AG04449 (cell line): ENCODE data around the gene ZNF722.
"Not testable (repeated sequence)": the region's sequence is repeated elsewhere in the genome, so short reads cannot be mapped to it uniquely, and the experiment has no call there.

Source experiments
- CTCF ChIA-PET: fragments of 350-600 bp; formaldehyde crosslinking; extraction: SDS; loops from one replicate; lab custom pipeline; 2021; ENCODE audit warnings: antibody characterized with exemption; lab: Yijun Ruan, JAX
- POLR2A ChIA-PET: fragments of 400-600, 350-600 bp; formaldehyde crosslinking; extraction: SDS; loops from one replicate; lab custom pipeline; 2020; ENCODE audit warnings: antibody characterized with exemption, inconsistent platforms; lab: Yijun Ruan, JAX
- DNase-seq: peaks from one replicate; pipeline ENCODE4 v3.0.0-alpha.2; 2010; ENCODE audit warnings: low read depth, low spot score
- H3K4me3 ChIP-seq: 2 replicates; pipeline ENCODE4 v1.5.1; 2011; ENCODE audit warnings: low read depth, mild to moderate bottlenecking, control low read depth, low read length
- TF ChIP-seq, protein P1 (sequence below): IDR thresholded peaks from one replicate; pipeline ENCODE4 v1.5.1; 2011; ENCODE audit warnings: mild to moderate bottlenecking, moderate library complexity, low read length, control low read depth, inconsistent platforms; ENCODE audit not compliant: insufficient read depth; ENCODE audit errors: missing control alignments

The ZNF722 gene

GRCh38 chr7:63998549-63998948, at the start of gene ZNF722:
ZNF722 (plus strand) TSS chr7:63998849; CDS start chr7:63998962, 113 bp downstream.
- ChIA-PET POLR2A (no interaction called here), CTCF (no interaction called here)
- no peak for DNase-seq
- H3K4me3 ChIP-seq = no peak within 1 kb of the TSS
- TF ChIP-seq, protein P1, sequence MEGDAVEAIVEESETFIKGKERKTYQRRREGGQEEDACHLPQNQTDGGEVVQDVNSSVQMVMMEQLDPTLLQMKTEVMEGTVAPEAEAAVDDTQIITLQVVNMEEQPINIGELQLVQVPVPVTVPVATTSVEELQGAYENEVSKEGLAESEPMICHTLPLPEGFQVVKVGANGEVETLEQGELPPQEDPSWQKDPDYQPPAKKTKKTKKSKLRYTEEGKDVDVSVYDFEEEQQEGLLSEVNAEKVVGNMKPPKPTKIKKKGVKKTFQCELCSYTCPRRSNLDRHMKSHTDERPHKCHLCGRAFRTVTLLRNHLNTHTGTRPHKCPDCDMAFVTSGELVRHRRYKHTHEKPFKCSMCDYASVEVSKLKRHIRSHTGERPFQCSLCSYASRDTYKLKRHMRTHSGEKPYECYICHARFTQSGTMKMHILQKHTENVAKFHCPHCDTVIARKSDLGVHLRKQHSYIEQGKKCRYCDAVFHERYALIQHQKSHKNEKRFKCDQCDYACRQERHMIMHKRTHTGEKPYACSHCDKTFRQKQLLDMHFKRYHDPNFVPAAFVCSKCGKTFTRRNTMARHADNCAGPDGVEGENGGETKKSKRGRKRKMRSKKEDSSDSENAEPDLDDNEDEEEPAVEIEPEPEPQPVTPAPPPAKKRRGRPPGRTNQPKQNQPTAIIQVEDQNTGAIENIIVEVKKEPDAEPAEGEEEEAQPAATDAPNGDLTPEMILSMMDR = no peak

- ChIA-PET CTCF (no interaction called here), POLR2A (no interaction called here)
- TF ChIP-seq, protein P1 = no peak
Measured at GRCh38 chr7:63953181-63953580, 45.5 kb upstream of the ZNF722 start.

DNA sequence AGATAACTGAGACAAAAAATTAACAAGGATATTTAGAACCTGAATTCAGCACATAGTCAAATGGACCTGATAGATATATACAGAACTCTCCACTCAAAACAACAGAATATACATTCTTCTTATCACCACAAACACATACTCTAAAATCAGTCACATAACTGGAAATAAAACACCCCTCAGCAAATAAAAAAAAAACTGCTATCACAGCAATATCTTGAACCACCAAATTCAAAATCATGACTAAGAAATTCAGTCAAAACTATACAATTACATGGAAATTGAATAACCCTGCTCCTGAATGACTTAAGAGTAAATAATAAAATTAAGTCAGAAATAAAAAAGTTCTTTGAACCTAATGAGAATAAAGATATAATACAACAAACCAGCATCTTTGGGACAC, 30.0 kb upstream of the ZNF722 start:
- no peak for DNase-seq
- no peak overlapping the region for H3K4me3 ChIP-seq
- TF ChIP-seq, protein P1 = no peak
- CTCF ChIA-PET = no interaction called here
- POLR2A ChIA-PET = no interaction called here

More at GRCh38 chr7:63953181-63953580, 45.5 kb upstream of the ZNF722 start:
- H3K4me3 ChIP-seq = no peak overlapping the region
- no peak for DNase-seq

- DNase-seq, POLR2A ChIA-PET, H3K4me3 ChIP-seq, CTCF ChIA-PET: not testable (repeated sequence)
Measured at GRCh38 chr7:64015496-64015895, 16.8 kb downstream of the ZNF722 start.

DNA sequence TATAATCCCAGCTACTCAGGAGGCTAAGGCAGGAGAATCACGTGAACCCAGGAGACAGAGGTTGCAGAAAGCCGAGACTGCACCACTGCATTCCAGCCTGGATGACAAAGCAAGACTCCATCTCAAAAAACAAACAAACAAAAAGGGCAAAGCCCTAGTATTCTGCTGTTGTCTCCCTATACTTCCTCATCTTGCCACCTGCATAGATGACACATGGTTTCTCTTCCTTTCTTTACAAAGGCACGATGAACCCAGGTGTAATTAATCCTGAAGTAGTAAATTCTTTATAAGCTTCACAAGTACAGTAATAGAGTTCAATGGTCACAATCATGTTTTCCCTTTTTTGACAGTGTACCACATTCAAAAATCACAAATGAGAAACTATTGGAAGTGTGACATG, 36.7 kb downstream of the ZNF722 start:
- TF ChIP-seq, protein P1 = no peak
- ChIA-PET CTCF (no interaction called here), POLR2A (no interaction called here)
- DNase-seq = no peak
- H3K4me3 ChIP-seq = no peak overlapping the region

- POLR2A ChIA-PET = no interaction called here
- DNase-seq = no peak
- TF ChIP-seq, protein P1 = no peak
- CTCF ChIA-PET = no interaction called here
- no peak overlapping the region for H3K4me3 ChIP-seq
Measured at GRCh38 chr7:64037095-64037494, 38.4 kb downstream of the ZNF722 start.

DNA sequence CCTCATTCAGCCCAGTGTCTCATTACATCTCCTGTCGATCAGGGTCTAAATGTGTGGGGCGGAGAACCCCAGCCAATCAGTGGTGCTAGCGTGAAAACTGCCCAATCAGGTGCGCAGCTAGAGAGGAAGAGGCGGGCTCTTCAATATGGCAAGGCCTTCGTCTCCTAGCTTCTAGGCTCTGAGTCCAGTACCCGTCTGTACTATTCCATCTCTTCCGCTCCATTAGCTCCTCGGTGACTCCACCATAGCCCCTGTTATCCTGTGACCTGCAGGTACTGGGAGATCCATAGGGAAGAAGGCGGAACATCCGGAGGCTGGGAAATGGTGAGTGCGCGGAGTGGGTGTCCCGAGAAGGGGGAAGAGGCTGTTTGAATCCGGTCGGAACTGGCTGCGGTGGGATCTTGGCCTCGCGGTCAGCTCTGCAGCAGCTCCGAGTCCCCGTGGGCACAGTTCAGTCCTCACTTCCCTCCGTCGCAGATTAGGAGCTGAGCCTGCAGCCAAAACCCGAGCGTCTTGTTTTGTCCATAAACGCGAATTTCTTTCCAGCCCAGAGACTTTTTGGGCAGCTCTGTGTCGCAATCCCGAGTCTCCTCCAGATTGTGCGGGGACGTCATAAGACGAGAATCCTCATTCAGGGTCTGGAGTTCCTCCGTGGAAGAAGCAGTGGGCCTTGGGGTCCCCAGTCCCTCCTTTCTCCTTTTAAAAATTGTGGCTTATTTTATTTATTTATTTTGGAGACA, 46.8 kb downstream of the ZNF722 start, which contains the start of gene ZNF727:
Gene ZNF727, plus strand, starts transcription at position 134 of the 740 bp plus-strand sequence. Its CDS starts 188 bp downstream, at position 322.
- H3K4me3 ChIP-seq = no peak within 1 kb of the TSS
- DNase-seq = no peak
- TF ChIP-seq, protein P1 = no peak
- CTCF ChIA-PET = no interaction called here
- POLR2A ChIA-PET = no interaction called here
